ENCODE results near the gene PDE4D.

DNA sequence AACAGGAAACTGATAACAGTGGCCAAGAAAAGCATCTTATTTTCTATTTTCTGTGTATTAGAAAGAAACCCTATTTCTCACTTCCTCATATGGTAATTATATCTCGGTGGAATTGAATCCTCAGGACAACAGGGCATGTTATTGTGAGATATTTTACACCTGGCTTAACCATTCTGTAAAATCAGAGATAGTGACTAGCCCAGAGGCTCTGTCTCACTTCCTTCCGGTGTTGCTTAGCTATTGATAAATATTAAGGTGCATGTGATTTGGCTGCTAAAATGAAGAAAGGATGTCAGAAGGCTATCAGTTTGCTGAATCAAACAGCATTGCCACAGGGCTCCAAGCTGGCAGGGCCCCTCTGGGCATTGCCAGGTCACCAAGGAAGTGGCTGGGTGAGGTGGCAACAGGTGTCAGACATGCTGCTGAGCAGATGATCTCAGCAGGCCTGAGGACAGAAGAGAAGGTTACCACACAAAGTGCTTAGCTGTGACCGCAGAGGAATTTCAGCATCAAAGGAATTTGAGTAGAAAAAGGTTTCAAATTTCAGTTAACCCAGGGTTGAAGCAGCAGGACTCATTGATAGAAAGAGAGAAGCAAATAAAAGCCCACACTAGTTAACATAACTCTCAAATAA is 330.7 kb downstream of the PDE4D start:
- TF ChIP-seq, protein P1, sequence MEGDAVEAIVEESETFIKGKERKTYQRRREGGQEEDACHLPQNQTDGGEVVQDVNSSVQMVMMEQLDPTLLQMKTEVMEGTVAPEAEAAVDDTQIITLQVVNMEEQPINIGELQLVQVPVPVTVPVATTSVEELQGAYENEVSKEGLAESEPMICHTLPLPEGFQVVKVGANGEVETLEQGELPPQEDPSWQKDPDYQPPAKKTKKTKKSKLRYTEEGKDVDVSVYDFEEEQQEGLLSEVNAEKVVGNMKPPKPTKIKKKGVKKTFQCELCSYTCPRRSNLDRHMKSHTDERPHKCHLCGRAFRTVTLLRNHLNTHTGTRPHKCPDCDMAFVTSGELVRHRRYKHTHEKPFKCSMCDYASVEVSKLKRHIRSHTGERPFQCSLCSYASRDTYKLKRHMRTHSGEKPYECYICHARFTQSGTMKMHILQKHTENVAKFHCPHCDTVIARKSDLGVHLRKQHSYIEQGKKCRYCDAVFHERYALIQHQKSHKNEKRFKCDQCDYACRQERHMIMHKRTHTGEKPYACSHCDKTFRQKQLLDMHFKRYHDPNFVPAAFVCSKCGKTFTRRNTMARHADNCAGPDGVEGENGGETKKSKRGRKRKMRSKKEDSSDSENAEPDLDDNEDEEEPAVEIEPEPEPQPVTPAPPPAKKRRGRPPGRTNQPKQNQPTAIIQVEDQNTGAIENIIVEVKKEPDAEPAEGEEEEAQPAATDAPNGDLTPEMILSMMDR (IDR thresholded peaks at IDR 0.05), result no peak
- TF ChIP-seq POLR2A (IDR thresholded peaks at IDR 0.05), result no peak
